Measurements from ENCODE around the gene KMT2B. TPM values are rescaled to one million over a fixed set of nuclear protein-coding genes. Genes with fewer than 3 reads are reported as not detected.
"Not testable (repeated sequence)": the region's sequence is repeated elsewhere in the genome, so short reads cannot be mapped to it uniquely, and the experiment has no call there.

The KMT2B gene
- total and polyA plus RNA-seq, 12 donors = 6.6 to 97.3 (median 22.6) TPM

GRCh38 chr19:35722461-35722860, 4.7 kb downstream of the KMT2B start:
- no peak overlapping the region for H3K27ac ChIP-seq
- no peak overlapping the region for H3K4me3 ChIP-seq
- no peak for TF ChIP-seq POLR2A (IDR thresholded peaks at IDR 0.05)
- intact Hi-C loops (cut with DNase I) = no loop called here
- peak in 2 of 7 donors; percentile 4 to 24 for DNase-seq
- no peaks in the 10 kb centered on the region for H3K27me3 ChIP-seq
- WGBS, 4 donors = 91 to 98% (median 95%) methylated on average over 7 to 14 of the region's 14 CpGs
- peaks cover 0 to 75% of the 10 kb centered on the region in 2 donors for H3K36me3 ChIP-seq (replicated peaks in 1 of 2)
- H3K9me3 ChIP-seq (replicated peaks in 1 of 3) = no peaks in the 10 kb centered on the region
- H3K4me1 ChIP-seq (replicated peaks in 1 of 2) = peaks cover 10 to 17% of the 10 kb centered on the region in 2 donors

- TF ChIP-seq POLR2A (IDR thresholded peaks at IDR 0.05) (no peak), CTCF (IDR thresholded peaks at IDR 0.05) (no peak)
- DNase-seq = peak in 1 of 7 donors; percentile 6
- H3K9me3 ChIP-seq (replicated peaks in 1 of 3) = no peaks in the 10 kb centered on the region
- H3K27ac ChIP-seq = no peak overlapping the region
- H3K36me3 ChIP-seq (replicated peaks in 1 of 2) = peaks cover 0 to 80% of the 10 kb centered on the region in 2 donors
- H3K27me3 ChIP-seq = no peaks in the 10 kb centered on the region
- WGBS, 4 donors = 91 to 95% (median 92%) methylated on average over 11 to 16 of the region's 16 CpGs
- intact Hi-C loops (cut with DNase I) = no loop called here
- no peak overlapping the region for H3K4me3 ChIP-seq
- H3K4me1 ChIP-seq (replicated peaks in 1 of 2) = peaks cover 10 to 17% of the 10 kb centered on the region in 2 donors
Measured at GRCh38 chr19:35722897-35723296, 5.1 kb downstream of the KMT2B start.

GRCh38 chr19:35723671-35724070, 5.9 kb downstream of the KMT2B start:
- Histone ChIP-seq H3K36me3 (replicated peaks in 1 of 2) (peaks cover 0 to 87% of the 10 kb centered on the region in 2 donors), H3K9me3 (replicated peaks in 1 of 3) (no peaks in the 10 kb centered on the region), H3K4me1 (replicated peaks in 1 of 2) (peaks cover 9 to 15% of the 10 kb centered on the region in 2 donors), H3K27me3 (no peaks in the 10 kb centered on the region), H3K27ac (no peak overlapping the region), H3K4me3 (no peak overlapping the region)
- no peak for TF ChIP-seq CTCF (IDR thresholded peaks at IDR 0.05)
- TF ChIP-seq POLR2A (IDR thresholded peaks at IDR 0.05) = no peak
- intact Hi-C loops (cut with DNase I) = no loop called here
- DNase-seq = peak in 1 of 7 donors; percentile 4
- 90 to 95% (median 92%) methylated on average over 7 to 24 of the region's 24 CpGs for WGBS, 4 donors

GRCh38 chr19:35724132-35724531, 6.3 kb downstream of the KMT2B start:
- H3K9me3 ChIP-seq (replicated peaks in 1 of 3); H3K4me3 ChIP-seq; intact Hi-C loops (cut with DNase I); H3K27me3 ChIP-seq; DNase-seq; H3K27ac ChIP-seq: not testable (repeated sequence)
- WGBS, 4 donors = 89 to 94% (median 90%) methylated on average over 7 of the region's 7 CpGs
- Histone ChIP-seq H3K36me3 (replicated peaks in 1 of 2) (peaks cover 0 to 92% of the 10 kb centered on the region in 2 donors), H3K4me1 (replicated peaks in 1 of 2) (peaks cover 4 to 10% of the 10 kb centered on the region in 2 donors)

GRCh38 chr19:35724560-35724959, 6.8 kb downstream of the KMT2B start:
- WGBS, 4 donors = 89 to 94% (median 91%) methylated on average over 5 to 12 of the region's 12 CpGs
- Histone ChIP-seq H3K9me3 (replicated peaks in 1 of 3) (no peaks in the 10 kb centered on the region), H3K4me1 (replicated peaks in 1 of 2) (peaks cover under 1 to 6% of the 10 kb centered on the region in 2 donors), H3K27ac (no peak overlapping the region), H3K36me3 (replicated peaks in 1 of 2) (peaks cover 0 to 96% of the 10 kb centered on the region in 2 donors), H3K4me3 (no peak overlapping the region), H3K27me3 (no peaks in the 10 kb centered on the region)
- TF ChIP-seq POLR2A (IDR thresholded peaks at IDR 0.05) (no peak), CTCF (IDR thresholded peaks at IDR 0.05) (no peak)
- DNase-seq = peak in 2 of 7 donors; percentile 5 to 26
- intact Hi-C loops (cut with DNase I) = no loop called here
